ENCODE data around the gene FHIT.

Gene FHIT

DNA sequence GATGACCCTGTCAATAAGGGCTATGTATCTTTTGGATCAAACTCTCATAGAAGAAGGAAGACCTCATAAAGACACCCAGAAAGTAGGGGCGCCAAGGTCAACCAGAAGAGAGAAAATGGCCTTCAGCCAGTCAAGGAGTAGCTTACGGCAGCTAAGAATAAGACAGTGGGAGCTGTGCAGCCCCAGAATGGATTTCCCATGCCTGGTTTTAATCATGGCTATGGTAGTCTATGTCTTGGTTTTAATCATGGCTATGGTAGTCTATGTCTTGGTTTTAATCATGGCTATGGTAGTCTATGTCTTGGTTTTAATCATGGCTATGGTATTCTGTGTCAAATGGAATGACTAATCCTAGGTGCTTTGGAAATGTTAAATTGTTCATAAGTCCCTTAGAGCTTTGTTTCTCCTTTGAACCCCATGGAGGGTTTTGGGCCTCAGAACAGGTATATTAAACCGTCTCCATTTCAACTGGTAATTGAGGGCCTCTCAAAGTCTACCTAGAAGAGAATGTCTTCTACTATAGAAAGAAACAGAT lies 1459.4 kb downstream of the FHIT start:
- no peak for DNase-seq (ENCODE audit: low read depth in 1 of 2, low spot score in 1 of 2)

DNA sequence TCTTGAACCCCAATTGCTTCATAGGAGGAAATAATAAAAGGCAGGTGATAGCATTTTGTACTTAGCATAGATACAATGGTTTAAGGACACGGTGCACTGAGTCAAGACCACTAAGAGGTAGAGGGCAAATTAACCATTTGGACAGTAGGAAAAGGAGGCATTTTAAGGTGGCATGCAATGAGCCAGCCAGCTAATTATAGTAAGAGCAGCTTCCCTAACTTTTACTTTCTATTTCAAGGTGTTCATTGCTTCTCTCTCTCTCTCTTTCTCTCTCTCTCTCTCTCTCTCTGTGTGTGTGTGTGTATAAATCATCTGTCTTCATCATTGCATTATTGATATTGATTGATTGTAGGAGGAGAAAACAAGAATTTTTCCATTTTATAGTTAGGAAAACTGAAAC lies 1461.0 kb downstream of the FHIT start:
- DNase-seq (ENCODE audit: low read depth in 1 of 2, low spot score in 1 of 2), result no peak

DNA sequence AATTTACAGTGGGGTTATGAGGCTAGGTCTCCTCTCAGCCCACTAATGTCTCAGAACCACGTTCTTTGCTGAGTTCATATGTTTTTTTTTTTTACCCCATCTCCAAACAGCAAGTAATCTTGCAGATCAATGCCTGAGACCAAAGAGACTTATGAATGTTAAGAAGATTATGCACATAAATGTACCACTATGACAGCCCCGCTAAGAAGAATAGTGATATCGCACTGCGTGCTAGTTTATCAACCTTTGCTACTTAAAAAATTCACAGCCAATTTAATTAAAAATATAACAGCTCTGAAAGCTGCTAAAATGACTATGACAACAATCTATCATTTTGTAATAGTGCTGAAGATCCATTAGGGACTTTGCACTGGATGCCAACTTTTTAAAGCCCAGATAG lies 1462.5 kb downstream of the FHIT start:
- DNase-seq (ENCODE audit: low read depth in 1 of 2, low spot score in 1 of 2), result no peak

- DNase-seq (ENCODE audit: low read depth in 1 of 2, low spot score in 1 of 2), result no peak
Measured at GRCh38 chr3:59788133-59788532, 1463.1 kb downstream of the FHIT start.

DNA sequence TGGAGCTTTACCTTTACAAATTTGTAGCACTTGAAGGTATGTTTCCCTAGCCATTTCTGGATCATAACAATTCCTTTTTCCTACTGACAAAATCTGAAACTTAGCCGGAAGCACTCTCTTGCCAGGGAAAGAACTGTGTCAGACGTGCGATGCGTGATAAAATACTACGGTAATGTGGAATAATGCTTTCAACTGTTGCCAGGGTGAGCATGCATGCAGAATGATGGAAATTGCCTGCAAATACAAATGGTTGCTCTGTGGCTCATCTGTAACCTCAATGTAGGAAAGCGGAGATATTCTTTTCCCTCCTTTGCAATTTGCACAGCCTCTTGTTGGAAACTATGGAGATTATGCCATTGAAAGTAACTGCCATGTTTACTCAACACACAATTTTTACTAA lies 1464.9 kb downstream of the FHIT start:
- DNase-seq (ENCODE audit: low read depth in 1 of 2, low spot score in 1 of 2), result no peak

GRCh38 chr3:59784164-59784563 lies 1467.1 kb downstream of the FHIT start:
- DNase-seq (ENCODE audit: low read depth in 1 of 2, low spot score in 1 of 2), result no peak

DNA sequence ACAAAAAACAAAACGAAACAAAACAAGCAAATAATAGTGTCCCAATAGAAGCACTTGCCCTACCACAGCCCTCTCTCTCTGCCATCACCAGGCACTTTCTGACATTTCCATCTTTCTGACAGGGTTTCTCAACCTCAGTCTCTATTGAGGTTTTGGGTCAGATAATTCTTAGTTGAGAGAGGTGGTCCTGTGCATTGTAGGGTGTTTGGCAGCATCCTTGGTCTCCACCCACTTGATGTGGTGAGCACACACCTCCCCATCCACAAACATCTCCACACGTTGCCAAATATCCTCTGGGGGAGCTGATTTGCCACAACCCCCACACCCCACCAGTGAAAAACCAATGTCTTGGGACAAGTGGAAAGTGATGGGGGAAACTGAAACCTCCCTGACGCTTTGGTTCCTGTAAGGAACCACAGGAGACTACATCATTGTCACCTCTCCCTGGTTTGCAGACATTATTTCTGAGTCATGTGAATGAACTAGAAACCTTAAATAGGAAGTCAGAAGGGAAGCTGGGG lies 1467.7 kb downstream of the FHIT start:
- DNase-seq (ENCODE audit: low read depth in 1 of 2, low spot score in 1 of 2), result no peak

- no peak for DNase-seq (ENCODE audit: low read depth in 1 of 2, low spot score in 1 of 2)
Measured at GRCh38 chr3:59782664-59783063, 1468.6 kb downstream of the FHIT start.

DNA sequence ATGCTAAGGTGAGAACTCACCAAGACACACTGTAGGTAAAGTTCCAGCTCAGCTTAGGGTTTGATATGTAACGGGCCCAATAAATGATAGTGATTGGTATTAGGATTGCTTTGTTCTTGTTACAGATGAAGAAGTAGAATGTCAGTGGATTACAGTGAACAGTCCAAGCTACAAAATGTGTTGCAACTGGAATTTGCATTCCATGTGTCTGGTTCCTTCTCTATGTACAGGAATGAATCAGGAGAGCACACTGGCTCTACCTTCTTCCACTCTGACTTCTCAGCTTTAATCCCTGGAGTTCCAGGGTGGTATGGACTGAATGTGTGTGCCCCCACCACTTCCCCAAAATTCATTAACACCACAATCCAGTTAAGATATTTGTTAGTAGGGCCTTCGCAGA lies 1471.0 kb downstream of the FHIT start:
- DNase-seq (ENCODE audit: low read depth in 1 of 2, low spot score in 1 of 2), result no peak

DNA sequence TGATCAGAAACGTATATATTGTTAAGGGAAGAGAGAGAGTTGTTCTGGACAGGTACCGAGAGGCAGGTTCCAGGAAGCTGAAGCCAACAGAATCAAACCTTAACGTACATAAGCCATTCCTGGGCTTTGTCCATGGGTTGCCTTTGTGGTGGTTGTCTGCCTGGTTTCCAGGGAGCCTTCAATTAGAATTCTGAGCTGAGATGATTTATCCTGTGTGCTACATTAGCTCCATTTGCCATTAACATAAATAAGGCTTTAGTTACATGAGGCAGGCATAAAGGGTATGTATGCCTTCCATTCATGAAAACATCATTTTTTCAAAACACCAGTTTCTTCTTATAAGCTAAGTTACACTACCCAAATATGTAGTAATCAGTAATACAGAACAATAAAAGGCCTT lies 1472.0 kb downstream of the FHIT start:
- DNase-seq (ENCODE audit: low read depth in 1 of 2, low spot score in 1 of 2), result no peak

DNA sequence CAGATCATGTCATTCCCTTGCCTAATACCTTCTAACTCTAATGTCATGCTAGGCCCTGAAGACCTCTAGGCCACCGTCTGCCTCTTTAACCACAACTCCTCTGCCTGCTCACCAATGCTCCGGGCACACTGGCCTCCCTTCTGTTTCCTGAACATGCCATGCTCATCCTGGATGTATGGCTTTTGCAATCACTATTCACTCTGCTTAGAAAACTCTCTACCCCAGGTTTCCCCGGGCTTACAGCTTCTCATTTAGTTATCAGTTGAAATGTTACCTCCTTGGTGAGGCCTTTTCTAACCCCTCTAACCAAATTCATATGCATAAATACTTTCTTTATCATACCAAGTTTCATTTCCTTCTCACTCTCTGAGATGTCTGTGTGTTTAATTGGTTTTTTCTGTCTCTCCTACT lies 1473.6 kb downstream of the FHIT start:
- DNase-seq (ENCODE audit: low read depth in 1 of 2, low spot score in 1 of 2), result no peak

GRCh38 chr3:59777066-59777465 lies 1474.2 kb downstream of the FHIT start:
- DNase-seq (ENCODE audit: low read depth in 1 of 2, low spot score in 1 of 2), result no peak

GRCh38 chr3:59775761-59776325 lies 1475.4 kb downstream of the FHIT start:
- no peak for DNase-seq (ENCODE audit: low read depth in 1 of 2, low spot score in 1 of 2)

- no peak for DNase-seq (ENCODE audit: low read depth in 1 of 2, low spot score in 1 of 2)
Measured at GRCh38 chr3:59775106-59775505, 1476.1 kb downstream of the FHIT start.

GRCh38 chr3:59774634-59775033 lies 1476.6 kb downstream of the FHIT start:
- DNase-seq (ENCODE audit: low read depth in 1 of 2, low spot score in 1 of 2), result no peak

GRCh38 chr3:59774000-59774399 lies 1477.3 kb downstream of the FHIT start:
- no peak for DNase-seq (ENCODE audit: low read depth in 1 of 2, low spot score in 1 of 2)

DNA sequence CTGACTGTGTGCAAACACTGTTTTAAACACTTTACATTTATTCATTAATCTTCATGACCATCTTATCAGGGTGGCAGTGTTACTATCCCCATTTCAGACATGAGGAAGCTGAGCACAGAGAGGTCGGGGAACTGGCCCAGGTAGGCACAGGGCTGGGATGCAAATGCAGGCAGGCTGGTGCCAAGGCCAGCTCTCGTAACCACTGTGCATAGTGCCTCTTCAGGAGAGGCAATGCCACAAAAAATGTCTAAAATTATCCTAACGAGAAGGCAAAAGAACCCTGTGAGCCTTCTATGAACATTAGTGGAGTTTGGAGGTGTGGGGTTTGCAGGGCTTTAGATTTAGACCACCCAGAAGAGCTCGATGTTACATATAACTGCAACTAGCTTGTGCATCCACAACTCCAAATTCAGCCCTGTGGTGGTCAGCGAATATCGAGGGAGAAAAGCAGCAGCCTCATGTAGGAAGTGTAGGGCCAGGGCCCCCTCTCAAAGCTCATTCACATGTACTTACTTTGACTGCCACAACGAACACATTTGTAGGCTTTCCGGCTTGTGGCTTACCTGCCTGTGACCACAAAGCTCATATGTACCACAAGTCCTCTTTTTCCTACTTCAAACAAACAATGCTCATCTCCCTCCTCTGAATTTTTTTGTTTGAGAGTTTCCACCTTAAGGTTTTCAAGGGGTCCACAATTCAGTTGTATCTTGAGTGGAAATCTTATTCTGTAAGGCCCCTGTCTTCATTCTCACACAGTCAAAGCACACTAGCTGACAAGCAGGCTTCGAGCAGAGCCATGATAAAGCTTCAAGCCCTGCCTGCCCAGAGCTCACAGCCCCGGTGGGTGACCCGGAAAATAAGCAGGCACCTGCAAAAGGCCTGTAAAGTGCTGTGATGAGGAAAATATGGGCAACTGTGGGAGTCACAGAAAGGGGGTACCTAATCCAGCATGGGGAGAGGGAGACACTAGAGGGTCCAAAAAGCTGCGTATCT lies 1478.5 kb downstream of the FHIT start:
- DNase-seq (ENCODE audit: low read depth in 1 of 2, low spot score in 1 of 2), result no peak

GRCh38 chr3:59771768-59772181 lies 1479.5 kb downstream of the FHIT start:
- DNase-seq (ENCODE audit: low read depth in 1 of 2, low spot score in 1 of 2), result no peak

DNA sequence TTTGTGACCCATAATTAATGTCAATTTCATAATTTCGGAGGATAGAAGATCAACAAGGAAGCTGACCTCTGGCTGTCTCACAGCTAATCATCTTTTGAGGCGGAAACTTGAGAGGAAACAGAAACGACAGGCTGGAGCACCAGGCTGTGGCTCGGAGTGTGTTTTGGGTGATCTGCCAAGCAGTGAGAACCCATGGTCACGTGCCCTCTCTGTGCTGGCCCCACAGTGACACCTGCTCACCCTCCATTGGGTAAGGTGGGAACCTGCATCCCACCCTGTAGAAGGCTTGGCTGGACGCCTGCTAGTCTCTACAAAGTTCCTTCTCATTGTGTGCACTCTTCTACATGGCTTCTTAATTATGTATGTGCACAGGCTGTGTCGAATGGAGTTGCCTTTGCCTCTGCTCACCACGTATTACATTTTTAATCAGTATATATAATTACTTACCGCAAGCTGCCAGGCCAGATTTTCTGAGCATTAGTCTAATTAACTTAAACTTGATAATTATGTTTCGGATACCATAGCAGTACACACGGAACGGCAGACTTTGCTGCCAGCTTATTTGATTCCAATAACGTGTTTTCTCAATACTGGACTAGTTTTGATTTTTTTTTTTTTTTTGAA lies 1482.0 kb downstream of the FHIT start:
- no peak for DNase-seq (ENCODE audit: low read depth in 1 of 2, low spot score in 1 of 2)

DNA sequence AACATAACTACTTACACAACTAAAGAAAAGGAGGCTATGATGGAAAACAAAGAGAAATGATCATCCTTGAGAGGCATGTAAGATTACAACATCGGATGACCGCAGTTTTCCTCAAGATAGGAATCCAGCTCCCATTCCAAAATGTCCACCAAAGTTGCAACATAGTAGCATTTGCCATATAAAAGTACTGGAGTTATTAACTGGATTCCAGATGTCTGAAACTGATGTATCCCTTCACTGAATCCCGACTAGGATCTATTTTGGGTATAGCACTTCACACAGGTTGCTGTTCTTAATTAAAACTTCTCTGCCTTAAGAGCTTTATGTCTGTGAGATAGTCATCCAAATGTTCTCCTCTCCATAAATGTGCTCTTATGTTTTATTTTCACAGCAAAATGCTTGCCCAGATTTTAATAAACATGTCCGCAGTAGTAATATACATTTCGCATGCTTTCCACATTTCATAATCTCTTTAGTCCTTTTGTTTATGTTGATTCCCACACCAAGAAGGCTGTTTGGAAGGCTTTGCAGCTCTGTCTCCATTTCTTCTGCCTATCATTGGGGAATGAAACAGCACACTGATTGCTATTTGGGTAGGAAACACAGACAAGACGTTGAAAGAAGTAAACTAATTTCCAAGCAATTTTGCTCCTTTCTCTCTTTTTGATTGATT lies 1484.9 kb downstream of the FHIT start:
- DNase-seq (ENCODE audit: low read depth in 1 of 2, low spot score in 1 of 2), result no peak

- DNase-seq (ENCODE audit: low read depth in 1 of 2, low spot score in 1 of 2), result no peak
Measured at GRCh38 chr3:59764171-59764570, 1487.1 kb downstream of the FHIT start.

Measured in stimulated activated CD4-positive, alpha-beta T cell treated with anti-CD3 and anti-CD28 coated beads, Interleukin-15, amount 100 ng/mL, for 1 hour (primary cell).